Right lobe of liver (tissue), 6 donors: Measurements from ENCODE around the gene PDZD2. TPM values are rescaled to one million over a fixed set of nuclear protein-coding genes. Genes with fewer than 3 reads are reported as not detected.
"Not testable (repeated sequence)": the region's sequence is repeated elsewhere in the genome, so short reads cannot be mapped to it uniquely, and the experiment has no call there.

ENCODE experiments used
- ATAC-seq, 4 donors: fragments of 200-7000 bp; cut with Tn5 transposase; one replicate each; pipeline ENCODE4 v1.9.1; 2020; ENCODE audit warnings: mild to moderate bottlenecking in 4 of 4, moderate library complexity in 4 of 4
- DNase-seq, 3 donors: peaks; one replicate each; pipeline ENCODE4 v3.0.0-alpha.2; 2020
- H3K27ac ChIP-seq, 3 donors: fragments of 200-600 bp; one replicate each; pipeline ENCODE4 v1.8.0; 2022
- H3K27me3 ChIP-seq, 2 donors: fragments of 200-600 bp; one replicate each; pipeline ENCODE4 v1.8.0; 2022
- H3K36me3 ChIP-seq, 4 donors: fragments of 200-600 bp; sonication (generic) in 1 of 4; one replicate each; pipeline versions ENCODE4 v1.5.1 to v1.8.0; 2017 to 2022; ENCODE audit warnings: control low read depth in 1 of 4
- H3K4me1 ChIP-seq, 4 donors: fragments of 200-600 bp; sonication (generic) in 1 of 4; one replicate each; pipeline versions ENCODE4 v1.5.1 to v1.8.0; 2017 to 2022; ENCODE audit warnings: control low read depth in 1 of 4
- H3K4me3 ChIP-seq, 3 donors: fragments of 200-600 bp; one replicate each; pipeline ENCODE4 v1.8.0; 2022
- H3K9me3 ChIP-seq, 4 donors: fragments of 200-600 bp; sonication (generic) in 1 of 4; one replicate each; pipeline versions ENCODE4 v1.5.1 to v1.8.0; 2017 to 2022; ENCODE audit warnings: control low read depth in 1 of 4
- CTCF ChIP-seq, 4 donors: fragments of 200-600 bp in 3 of 4; fragments of 450-650 bp in 1 of 4; IDR thresholded peaks; one replicate each; pipeline versions ENCODE4 v1.5.1 to v1.8.0; 2016 to 2022; ENCODE audit warnings: antibody characterized with exemption in 4 of 4, mild to moderate bottlenecking in 2 of 4
- POLR2A ChIP-seq: fragments of 450-650 bp; IDR thresholded peaks from one replicate; pipeline ENCODE4 v1.6.1; 2017; ENCODE audit warnings: antibody characterized with exemption, mild to moderate bottlenecking
- WGBS: methylation state at CpG from one replicate; pipeline ENCODE4 v1.1.6; 2018; ENCODE audit warnings: low coverage, low lambda C conversion rate; ENCODE audit not compliant: insufficient coverage; ENCODE audit errors: missing lambda C conversion rate; 5-methylcytosine and 5-hydroxymethylcytosine counted together
- intact Hi-C, 2 donors: fragments of 100-400 bp; cut with DNase I; formaldehyde crosslinking; loops; one replicate each; pipeline versions ENCODE4 v1.11.2 to v1.14.1; 2022
- total RNA-seq, 6 experiments: library from RNA; depleted of rRNA in 2 of 6; stranded (reverse); fragments of >200 nt in 2 of 6; fragmentation: NEBNext Ultra II Directional in 3 of 6; extraction: Animal tissue kit (Norgen Biotek cat#: 25700) in 3 of 6; gene quantifications; one replicate each; pipeline versions ENCODE4 v1.1.0 to v1.2.4, GENCODE V29; 2016 to 2023
- donor health status: DM: no; HTN: yes; CAD: no.
- donor health status: DM: no; HTN: no; CAD: no.
- donor health status: DM: no; HTN: no; CAD: no.
- donor health status: DM: no; HTN: yes; CAD: no.
- donor health status: DM: no; HTN: yes; CAD: no.

The PDZD2 gene
- total RNA-seq, 6 experiments from 2014 or later: 0.43 to 1.9 (median 0.88) TPM

DNA sequence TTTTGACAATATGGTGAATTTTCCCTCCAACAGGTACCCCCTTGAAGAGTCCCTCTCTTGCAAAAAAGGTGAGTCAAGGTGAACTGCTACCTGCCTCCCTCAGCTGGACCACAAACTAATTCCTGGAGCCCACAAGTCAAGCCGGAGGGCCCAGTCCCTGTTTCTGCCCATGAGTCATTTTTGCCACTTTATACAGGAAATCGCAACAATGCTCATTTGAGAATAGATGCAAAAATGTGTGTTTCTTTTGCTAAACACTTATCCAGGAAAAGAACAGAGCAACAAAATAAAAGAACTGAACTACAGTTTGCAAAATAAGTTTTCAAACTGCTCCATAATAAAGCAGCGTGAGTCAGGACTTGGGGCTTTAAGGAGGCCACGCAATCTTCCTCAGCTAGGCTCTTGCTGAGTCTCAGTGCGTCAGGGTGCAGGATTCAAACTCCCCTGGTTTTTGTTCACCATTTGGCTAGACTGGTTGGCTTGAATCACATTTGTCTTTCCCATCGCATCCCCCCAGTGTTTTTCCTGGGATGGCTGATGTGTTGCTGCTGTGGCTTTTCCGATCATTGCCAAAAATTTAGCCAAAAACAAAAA lies 432.5 kb downstream of the PDZD2 start:
- TF ChIP-seq POLR2A (no peak), CTCF (IDR thresholded peaks at IDR 0.05) (no peak)
- no peaks in the 10 kb centered on the region for H3K36me3 ChIP-seq
- intact Hi-C loops: loop anchor here in 1 of 2 donors (10.0 kb wide), 1 partner anchor 247 kb away; no protein-coding TSS in a partner anchor
- no peaks in the 10 kb centered on the region for H3K4me1 ChIP-seq
- ATAC-seq (no peak), DNase-seq (no peak)
- H3K4me3 ChIP-seq: no peak overlapping the region
- no peaks in the 10 kb centered on the region for H3K9me3 ChIP-seq
- H3K27ac ChIP-seq: no peak overlapping the region
- 85% methylated on average over 5 of the region's 7 CpGs for WGBS
- no peaks in the 10 kb centered on the region for H3K27me3 ChIP-seq

DNA sequence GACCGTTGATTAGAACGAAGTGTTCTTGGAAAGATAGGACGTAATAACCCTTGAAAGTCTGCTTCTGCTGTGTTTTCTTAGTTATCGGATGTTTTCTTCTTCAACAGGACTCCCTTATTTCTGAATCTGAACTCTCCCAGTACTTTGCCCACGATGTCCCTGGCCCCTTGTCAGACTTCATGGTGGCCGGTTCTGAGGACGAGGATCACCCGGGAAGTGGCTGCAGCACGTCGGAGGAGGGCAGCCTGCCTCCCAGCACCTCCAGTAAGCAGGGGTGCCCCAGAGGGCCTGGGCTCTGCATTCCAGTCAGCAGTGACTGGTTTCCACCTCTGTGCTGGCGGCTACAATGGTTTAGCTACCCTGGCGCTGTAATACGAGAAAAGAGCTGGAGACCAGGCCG lies 433.1 kb downstream of the PDZD2 start:
- ATAC-seq (no peak), DNase-seq (no peak)
- H3K27ac ChIP-seq: no peak overlapping the region
- H3K4me1 ChIP-seq: no peaks in the 10 kb centered on the region
- H3K36me3 ChIP-seq: no peaks in the 10 kb centered on the region
- H3K9me3 ChIP-seq: no peaks in the 10 kb centered on the region
- intact Hi-C loops: loop anchor here in 1 of 2 donors (10.0 kb wide), 1 partner anchor 247 kb away; no protein-coding TSS in a partner anchor
- H3K27me3 ChIP-seq: no peaks in the 10 kb centered on the region
- H3K4me3 ChIP-seq: no peak overlapping the region
- TF ChIP-seq POLR2A (no peak), CTCF (IDR thresholded peaks at IDR 0.05) (no peak)
- 89% methylated on average over 6 of the region's 14 CpGs for WGBS

DNA sequence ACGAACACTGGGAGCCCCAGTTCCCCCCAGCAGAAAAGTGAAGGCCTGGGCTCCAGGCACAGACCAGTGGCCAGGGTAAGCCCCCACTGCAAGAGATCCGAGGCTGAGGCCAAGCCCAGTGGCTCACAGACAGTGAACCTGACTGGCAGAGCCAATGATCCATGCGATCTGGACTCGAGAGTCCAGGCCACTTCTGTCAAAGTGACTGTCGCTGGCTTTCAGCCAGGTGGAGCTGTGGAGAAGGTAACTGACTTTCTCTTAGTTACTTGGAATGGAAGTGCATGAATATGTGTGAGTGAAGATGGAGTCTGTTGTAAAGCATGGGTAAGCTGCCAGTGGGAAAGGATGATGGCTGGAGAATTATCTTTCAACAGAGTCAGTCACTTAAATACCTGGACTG lies 435.5 kb downstream of the PDZD2 start:
- Histone ChIP-seq H3K27ac (no peak overlapping the region), H3K36me3 (no peaks in the 10 kb centered on the region), H3K4me3 (no peak overlapping the region), H3K4me1 (no peaks in the 10 kb centered on the region), H3K9me3 (no peaks in the 10 kb centered on the region), H3K27me3 (no peaks in the 10 kb centered on the region)
- DNase-seq (no peak), ATAC-seq (no peak)
- intact Hi-C loops: loop anchor here in 1 of 2 donors (10.0 kb wide), 1 partner anchor 250 kb away; no protein-coding TSS in a partner anchor
- 61% methylated on average over 4 of the region's 5 CpGs for WGBS
- TF ChIP-seq POLR2A (no peak), CTCF (IDR thresholded peaks at IDR 0.05) (no peak)

GRCh38 chr5:32076699-32077695 lies 438.1 kb downstream of the PDZD2 start:
- Histone ChIP-seq H3K4me1 (no peaks in the 10 kb centered on the region), H3K4me3 (no peak overlapping the region), H3K9me3 (no peaks in the 10 kb centered on the region), H3K27ac (no peak overlapping the region), H3K27me3 (no peaks in the 10 kb centered on the region), H3K36me3 (no peaks in the 10 kb centered on the region)
- no peak for TF ChIP-seq POLR2A
- TF ChIP-seq CTCF (IDR thresholded peaks at IDR 0.05): peak; percentile 68 to 77 (median 74)
- DNase-seq: no peak
- intact Hi-C loops: loop anchor here in 1 of 2 donors (10.0 kb wide), 1 partner anchor 252 kb away; no protein-coding TSS in a partner anchor
- WGBS: 9% methylated on average over 3 of the region's 4 CpGs
- ATAC-seq: peak; percentile 65 to 73 (median 66)

DNA sequence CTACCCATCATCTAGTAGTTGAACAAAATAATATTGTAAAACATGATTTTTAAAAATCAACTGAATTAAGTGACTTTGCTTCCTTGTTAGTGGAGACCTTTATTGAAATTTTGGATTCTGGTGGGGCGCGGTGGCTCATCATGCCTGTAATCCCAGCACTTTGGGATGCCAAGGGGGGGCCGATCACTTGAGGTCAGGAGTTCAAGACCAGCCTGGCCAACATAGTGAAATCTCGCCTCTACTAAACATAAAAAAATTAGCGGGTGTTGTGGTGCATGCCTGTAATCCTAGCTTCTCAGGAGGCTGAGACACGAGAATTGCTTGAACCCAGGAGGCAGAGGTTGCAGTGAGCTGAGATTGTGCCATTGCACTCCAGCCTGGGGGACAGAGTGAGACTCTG lies 439.9 kb downstream of the PDZD2 start:
- WGBS: 75% methylated on average over 4 of the region's 6 CpGs
- not testable (repeated sequence) for H3K4me1 ChIP-seq, H3K4me3 ChIP-seq, DNase-seq, H3K27me3 ChIP-seq, H3K27ac ChIP-seq, H3K36me3 ChIP-seq, H3K9me3 ChIP-seq, ATAC-seq
- intact Hi-C loops: loop anchor here in 1 of 2 donors (10.0 kb wide), 1 partner anchor 254 kb away; no protein-coding TSS in a partner anchor

DNA sequence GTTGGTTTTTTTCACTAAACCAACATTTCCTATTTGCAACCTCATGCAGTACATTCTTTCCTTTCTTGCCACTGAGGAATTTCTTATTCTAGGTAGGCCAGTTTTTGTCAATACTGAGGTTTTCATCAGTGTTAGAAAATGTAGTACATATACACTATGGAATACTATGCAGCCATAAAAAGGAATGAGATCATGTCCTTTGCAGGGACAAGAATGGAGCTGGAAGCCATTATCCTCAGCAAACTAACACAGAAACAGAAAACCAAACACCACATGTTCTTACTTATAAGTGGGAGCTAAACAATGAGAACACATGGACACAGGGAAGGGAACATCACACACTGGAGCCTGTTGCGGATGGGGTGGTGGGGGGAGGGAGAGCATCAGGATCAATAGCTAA lies 441.6 kb downstream of the PDZD2 start:
- H3K4me3 ChIP-seq, H3K36me3 ChIP-seq, H3K9me3 ChIP-seq, DNase-seq, H3K27ac ChIP-seq, ATAC-seq, H3K4me1 ChIP-seq, H3K27me3 ChIP-seq: not testable (repeated sequence)
- WGBS: 100% methylated on average over 1 of the region's 1 CpG
- intact Hi-C loops: loop anchor here in 1 of 2 donors (10.0 kb wide), 1 partner anchor 256 kb away; no protein-coding TSS in a partner anchor
